Gastrocnemius medialis (tissue), 4 donors: ENCODE results near the gene FALEC. TPM values are rescaled to one million over a fixed set of nuclear protein-coding genes. Genes with fewer than 3 reads are reported as not detected.
A peak's percentile ranks its signal among the peaks of the same experiment; 100 is the strongest.

Experiments used
- ATAC-seq, 2 donors: fragments of 150-250 bp; one replicate each; pipeline ENCODE4 v1.9.1; 2016
- DNase-seq, 2 donors: peaks; one replicate each; pipeline ENCODE4 v3.0.0-alpha.2; 2019
- H3K27ac ChIP-seq, 4 donors: fragments of 200-600 bp; sonication (generic); 1 replicate in 1 of 4; 2 replicates in 3 of 4; pipeline ENCODE4 v1.5.1; 2016 to 2018; ENCODE audit warnings: mild to moderate bottlenecking in 2 of 4, moderate library complexity in 1 of 4
- H3K27me3 ChIP-seq, 3 donors: fragments of 200-600 bp; sonication (generic) in 2 of 3; 1 replicate in 1 of 3; 2 replicates in 2 of 3; pipeline versions ENCODE4 v1.5.1 to v1.6.0; 2016 to 2019; ENCODE audit warnings: mild to moderate bottlenecking in 1 of 3, moderate library complexity in 1 of 3
- H3K36me3 ChIP-seq, 2 donors: fragments of 200-600 bp; sonication (generic) in 1 of 2; one replicate each; pipeline ENCODE4 v1.5.1; 2017 to 2018
- H3K4me1 ChIP-seq, 2 donors: fragments of 200-600 bp; sonication (generic) in 1 of 2; one replicate each; pipeline ENCODE4 v1.5.1; 2016 to 2017; ENCODE audit warnings: mild to moderate bottlenecking in 2 of 2
- H3K4me3 ChIP-seq, 4 donors: fragments of 200-600 bp; sonication (generic) in 3 of 4; 1 replicate in 1 of 4; 2 replicates in 3 of 4; pipeline ENCODE4 v1.5.1; 2016 to 2019; ENCODE audit warnings: mild to moderate bottlenecking in 2 of 4
- H3K9me3 ChIP-seq, 3 donors: fragments of 200-600 bp; sonication (generic) in 2 of 3; 1 replicate in 1 of 3; 2 replicates in 2 of 3; pipeline ENCODE4 v1.5.1; 2016 to 2019
- POLR2A ChIP-seq, 2 donors: fragments of 450-650 bp; IDR thresholded peaks; one replicate each; pipeline ENCODE4 v1.6.1; 2017; ENCODE audit warnings: antibody characterized with exemption in 2 of 2, mild to moderate bottlenecking in 2 of 2, moderate library complexity in 2 of 2
- in situ Hi-C, 4 donors: fragments of 200-750 bp; cut with MboI; loops; one replicate each; pipeline versions ENCODE4 v1.15.0 to v1.8.0; 2017; ENCODE audit warnings: low sequenced_read_pairs in 4 of 4
- intact Hi-C: fragments of 100-400 bp; cut with DNase I; formaldehyde crosslinking; loops from one replicate; pipeline ENCODE4 v1.15.1; 2023; ENCODE audit warnings: low total_unique reads
- total RNA-seq, 4 donors: library from RNA; depleted of rRNA; stranded (reverse); fragments of >200 nt; gene quantifications; one replicate each; pipeline versions ENCODE4 v1.1.0 to v1.2.3, GENCODE V29; 2016
- TF ChIP-seq, protein P1 (sequence below), 5 experiments: fragments of 450-650 bp in 3 of 5; fragments of 200-600 bp in 2 of 5; sonication (generic) in 2 of 5; IDR thresholded peaks in 4 of 5; conservative IDR thresholded peaks in 1 of 5; 1 replicate in 4 of 5; 2 replicates in 1 of 5; pipeline ENCODE4 v1.5.1; 2016 to 2019; ENCODE audit warnings: antibody characterized with exemption in 5 of 5, mild to moderate bottlenecking in 3 of 5, moderate library complexity in 3 of 5

Gene FALEC
- total RNA-seq, 4 donors from 2014 or later, result not detected

DNA sequence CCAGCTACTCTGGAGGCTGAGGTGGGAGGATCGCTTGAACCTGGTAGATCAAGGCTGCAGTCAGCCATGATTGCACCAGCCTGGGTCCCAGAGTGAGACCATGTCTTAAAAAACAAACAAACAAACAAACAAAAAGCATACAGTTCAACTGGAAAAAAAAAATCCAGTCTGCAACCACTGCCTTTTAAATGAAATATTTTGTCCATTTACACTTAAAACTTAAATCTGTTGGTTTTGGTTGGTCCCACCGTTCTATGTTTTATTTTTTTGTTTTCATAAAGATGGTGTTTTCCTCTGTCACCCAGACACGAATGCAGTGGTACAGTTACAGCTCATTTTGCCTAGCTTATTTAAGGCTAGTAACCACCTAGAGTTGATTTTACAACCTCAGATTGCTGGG lies 9.8 kb downstream of the FALEC start:
- no peak for DNase-seq
- no peak for ATAC-seq
- in situ Hi-C loops (no loop called here), intact Hi-C loops (no loop called here)
- Histone ChIP-seq H3K27ac (no peak overlapping the region), H3K9me3 (no peaks in the 10 kb centered on the region), H3K27me3 (no peaks in the 10 kb centered on the region), H3K4me1 (peaks cover 12 to 13% of the 10 kb centered on the region in 2 donors), H3K4me3 (no peak overlapping the region), H3K36me3 (no peaks in the 10 kb centered on the region)
- TF ChIP-seq POLR2A (IDR thresholded peaks at IDR 0.05), result no peak
- TF ChIP-seq, protein P1, sequence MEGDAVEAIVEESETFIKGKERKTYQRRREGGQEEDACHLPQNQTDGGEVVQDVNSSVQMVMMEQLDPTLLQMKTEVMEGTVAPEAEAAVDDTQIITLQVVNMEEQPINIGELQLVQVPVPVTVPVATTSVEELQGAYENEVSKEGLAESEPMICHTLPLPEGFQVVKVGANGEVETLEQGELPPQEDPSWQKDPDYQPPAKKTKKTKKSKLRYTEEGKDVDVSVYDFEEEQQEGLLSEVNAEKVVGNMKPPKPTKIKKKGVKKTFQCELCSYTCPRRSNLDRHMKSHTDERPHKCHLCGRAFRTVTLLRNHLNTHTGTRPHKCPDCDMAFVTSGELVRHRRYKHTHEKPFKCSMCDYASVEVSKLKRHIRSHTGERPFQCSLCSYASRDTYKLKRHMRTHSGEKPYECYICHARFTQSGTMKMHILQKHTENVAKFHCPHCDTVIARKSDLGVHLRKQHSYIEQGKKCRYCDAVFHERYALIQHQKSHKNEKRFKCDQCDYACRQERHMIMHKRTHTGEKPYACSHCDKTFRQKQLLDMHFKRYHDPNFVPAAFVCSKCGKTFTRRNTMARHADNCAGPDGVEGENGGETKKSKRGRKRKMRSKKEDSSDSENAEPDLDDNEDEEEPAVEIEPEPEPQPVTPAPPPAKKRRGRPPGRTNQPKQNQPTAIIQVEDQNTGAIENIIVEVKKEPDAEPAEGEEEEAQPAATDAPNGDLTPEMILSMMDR (IDR thresholded peaks at IDR 0.05 in 4 of 5, conservative IDR thresholded peaks at IDR 0.05 in 1 of 5), result no peak

DNA sequence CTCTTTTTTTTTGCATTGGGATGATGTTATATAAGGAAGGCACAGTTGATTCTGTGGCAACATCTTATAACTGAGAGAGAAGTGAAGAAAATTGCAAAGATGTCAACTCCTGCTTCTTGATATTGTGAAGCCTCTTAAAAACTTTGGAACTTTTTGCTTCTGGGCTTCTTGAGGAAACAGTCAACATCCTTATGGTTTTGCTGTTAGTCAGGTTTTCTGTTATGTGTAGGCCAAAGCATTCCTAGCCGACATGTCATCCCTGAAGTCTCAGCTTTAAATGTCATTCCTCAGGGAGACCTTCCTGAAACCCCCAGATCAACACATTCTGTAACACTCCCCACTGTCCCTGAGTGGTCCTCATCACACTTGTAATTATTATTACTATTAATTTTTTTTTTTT lies 12.6 kb downstream of the FALEC start:
- TF ChIP-seq, protein P1 (IDR thresholded peaks at IDR 0.05 in 4 of 5, conservative IDR thresholded peaks at IDR 0.05 in 1 of 5), result no peak
- intact Hi-C loops (no loop called here), in situ Hi-C loops (no loop called here)
- DNase-seq, result no peak
- H3K27ac ChIP-seq, result no peak overlapping the region
- H3K4me1 ChIP-seq, result peaks cover 9 to 12% of the 10 kb centered on the region in 2 donors
- no peak for ATAC-seq
- no peaks in the 10 kb centered on the region for H3K36me3 ChIP-seq
- H3K27me3 ChIP-seq, result no peaks in the 10 kb centered on the region
- no peaks in the 10 kb centered on the region for H3K9me3 ChIP-seq
- H3K4me3 ChIP-seq, result no peak overlapping the region

DNA sequence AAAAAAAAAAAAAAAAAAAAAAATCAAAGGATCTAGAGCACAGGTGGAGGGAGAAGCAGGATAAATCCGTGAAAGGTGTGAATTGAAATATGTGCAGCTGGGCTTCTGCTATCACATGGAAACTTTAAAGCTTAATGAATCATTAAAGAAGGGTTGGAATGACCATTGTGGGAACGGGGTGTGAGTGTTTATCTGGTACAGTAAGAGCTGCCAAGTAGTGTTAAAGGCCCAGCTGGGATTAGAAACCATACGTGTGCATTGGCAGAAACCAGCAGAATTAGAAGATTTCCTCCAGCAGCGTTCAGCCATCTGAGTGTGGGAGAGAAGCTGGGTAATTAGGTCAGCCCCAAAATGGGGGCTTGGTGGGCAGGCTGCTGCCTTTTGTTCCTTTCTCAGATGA lies 13.5 kb downstream of the FALEC start:
- peak in 1 of 2 donors; percentile 70 for ATAC-seq
- Histone ChIP-seq H3K9me3 (no peaks in the 10 kb centered on the region), H3K4me3 (no peak overlapping the region), H3K27ac (peak overlapping the region in 1 of 4 donors; percentile 3), H3K36me3 (no peaks in the 10 kb centered on the region), H3K27me3 (no peaks in the 10 kb centered on the region), H3K4me1 (peaks cover 9 to 12% of the 10 kb centered on the region in 2 donors)
- in situ Hi-C loops (no loop called here), intact Hi-C loops (no loop called here)
- TF ChIP-seq POLR2A (IDR thresholded peaks at IDR 0.05), result no peak
- TF ChIP-seq, protein P1 (IDR thresholded peaks at IDR 0.05 in 4 of 5, conservative IDR thresholded peaks at IDR 0.05 in 1 of 5), result no peak
- DNase-seq, result no peak

DNA sequence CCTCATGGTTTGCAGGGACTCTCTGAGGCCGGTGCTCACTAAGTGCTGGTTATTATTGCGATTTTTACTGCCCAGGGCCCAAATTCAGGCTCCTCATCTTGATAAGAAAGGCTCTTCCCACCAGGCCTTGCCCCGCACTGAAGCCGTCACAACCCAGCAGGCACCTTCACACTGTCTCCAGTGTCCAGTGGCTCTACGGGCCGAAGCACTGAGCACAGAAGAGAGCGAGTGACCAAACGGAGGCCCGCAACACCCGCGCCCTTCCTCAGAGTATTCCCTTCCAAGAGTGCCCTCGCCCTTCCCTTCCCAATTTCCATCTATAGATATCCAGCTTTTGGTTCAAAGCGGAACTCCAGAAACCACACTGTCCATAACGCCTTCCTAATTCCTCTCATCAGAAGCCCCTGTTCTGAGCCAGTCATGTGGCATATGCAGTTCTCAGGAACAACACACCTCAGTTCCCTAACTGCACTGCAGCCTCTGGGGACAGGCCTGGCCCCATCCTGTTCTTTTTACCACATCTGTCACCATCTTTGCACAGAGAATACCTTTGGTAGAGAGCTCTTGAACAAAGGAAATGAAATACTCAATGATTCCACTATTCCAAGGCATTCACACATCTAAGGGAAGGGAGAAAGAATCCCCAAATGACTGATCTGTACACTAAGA lies 15.1 kb downstream of the FALEC start:
- Histone ChIP-seq H3K27ac (no peak overlapping the region), H3K9me3 (no peaks in the 10 kb centered on the region), H3K36me3 (no peaks in the 10 kb centered on the region), H3K27me3 (no peaks in the 10 kb centered on the region), H3K4me1 (peaks cover 14 to 19% of the 10 kb centered on the region in 2 donors), H3K4me3 (no peak overlapping the region)
- no peak for TF ChIP-seq POLR2A (IDR thresholded peaks at IDR 0.05)
- TF ChIP-seq, protein P1 (IDR thresholded peaks at IDR 0.05 in 4 of 5, conservative IDR thresholded peaks at IDR 0.05 in 1 of 5), result no peak
- in situ Hi-C loops, result loop anchor here (5.0 to 10.0 kb wide), 2 partner anchors 66 to 68 kb away; no protein-coding TSS in a partner anchor
- intact Hi-C loops, result no loop called here
- ATAC-seq (no peak), DNase-seq (no peak)
